CD4-positive, alpha-beta T cell treated with Interleukin-1 beta for 1 hour (primary cell): ENCODE measurements around the gene IQSEC1.
"Not testable (repeated sequence)": the region's sequence is repeated elsewhere in the genome, so short reads cannot be mapped to it uniquely, and the experiment has no call there.

Experiments used
- DNase-seq, 2 donors: peaks; one replicate each; pipeline ENCODE4 v3.0.0-alpha.2; 2020 to 2022

The IQSEC1 gene

DNA sequence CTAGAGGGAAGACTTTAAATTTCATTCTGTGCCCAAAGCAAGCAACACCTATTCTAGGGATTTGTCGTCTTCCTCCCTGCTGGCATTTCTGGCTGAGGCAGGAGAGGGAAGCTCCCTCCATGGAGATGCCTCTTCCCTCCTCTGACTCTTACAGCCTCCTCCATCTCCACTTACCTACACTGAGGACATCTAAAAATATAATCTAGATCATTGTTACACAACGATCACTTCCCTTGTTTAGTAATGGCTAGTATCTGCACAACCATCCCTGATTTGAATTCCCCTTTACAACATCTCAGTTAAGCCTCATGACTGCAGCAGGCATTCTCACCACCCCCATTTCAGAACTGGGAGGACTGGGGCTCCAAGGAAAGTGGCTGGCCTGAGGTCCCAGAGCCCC, 219.4 kb downstream of the IQSEC1 start:
- DNase-seq: not testable (repeated sequence)

DNA sequence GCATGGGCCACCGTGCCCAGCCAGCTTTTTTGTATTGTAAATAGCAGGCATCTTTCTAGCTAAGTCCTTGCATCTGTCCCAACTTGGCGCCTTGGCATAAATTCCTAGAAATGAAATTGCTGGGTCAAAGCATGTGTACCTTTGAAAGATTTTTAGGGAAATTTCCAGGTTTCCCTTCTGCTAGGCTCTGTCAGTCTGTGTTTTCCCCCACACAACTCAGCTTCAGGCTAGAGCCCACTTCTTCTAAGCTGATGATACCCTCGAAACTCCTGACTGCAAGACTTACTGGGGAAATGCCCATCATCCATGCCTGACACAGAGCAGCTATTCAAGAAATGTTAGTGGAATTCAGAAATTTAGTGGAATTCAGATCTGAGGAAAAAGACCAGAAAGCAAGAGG, 221.0 kb downstream of the IQSEC1 start:
- DNase-seq: no peak
